ENCODE results near the gene CCDC57. TPM values are rescaled to one million over a fixed set of nuclear protein-coding genes. Genes with fewer than 3 reads are reported as not detected.
"Not testable (repeated sequence)": the region's sequence is repeated elsewhere in the genome, so short reads cannot be mapped to it uniquely, and the experiment has no call there.

Gene CCDC57
- total RNA-seq, 1 donor from 2014 or later, result 40.7 TPM

DNA sequence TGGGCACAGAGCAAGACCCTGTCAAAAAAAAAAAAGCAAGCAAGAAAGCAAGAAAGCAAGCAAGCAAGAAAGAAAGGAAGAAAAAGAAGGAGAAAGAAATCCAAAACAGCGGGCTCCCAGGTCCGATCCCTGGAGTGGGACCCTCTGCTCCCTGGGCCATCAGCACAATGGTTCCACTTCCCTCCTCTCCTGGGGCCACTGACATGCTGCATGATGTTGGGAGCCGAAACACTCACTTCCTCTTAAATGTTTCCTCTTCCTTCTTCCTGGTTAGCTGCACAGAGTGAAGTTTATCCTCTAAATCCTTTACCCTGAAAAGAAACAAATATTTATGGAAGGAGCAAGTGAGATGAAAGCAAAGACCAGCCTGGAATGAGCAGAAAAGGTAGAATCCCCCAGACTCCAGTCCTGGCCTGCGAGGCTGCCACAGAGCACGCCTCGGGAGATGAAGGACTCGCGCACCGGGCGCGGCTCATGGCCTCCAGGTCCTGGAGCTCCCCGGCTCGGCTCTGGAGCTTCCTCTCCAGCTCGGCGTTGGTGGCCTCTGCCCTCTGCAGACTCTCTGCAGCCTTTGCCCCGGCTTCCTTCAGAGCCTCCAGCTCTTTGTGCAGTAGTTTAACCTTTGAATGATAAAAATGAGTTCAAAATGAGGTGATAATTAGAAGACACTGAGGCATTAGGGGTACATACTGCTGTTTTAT, 19.0 kb downstream of the CCDC57 start:
- TF ChIP-seq, protein P1, sequence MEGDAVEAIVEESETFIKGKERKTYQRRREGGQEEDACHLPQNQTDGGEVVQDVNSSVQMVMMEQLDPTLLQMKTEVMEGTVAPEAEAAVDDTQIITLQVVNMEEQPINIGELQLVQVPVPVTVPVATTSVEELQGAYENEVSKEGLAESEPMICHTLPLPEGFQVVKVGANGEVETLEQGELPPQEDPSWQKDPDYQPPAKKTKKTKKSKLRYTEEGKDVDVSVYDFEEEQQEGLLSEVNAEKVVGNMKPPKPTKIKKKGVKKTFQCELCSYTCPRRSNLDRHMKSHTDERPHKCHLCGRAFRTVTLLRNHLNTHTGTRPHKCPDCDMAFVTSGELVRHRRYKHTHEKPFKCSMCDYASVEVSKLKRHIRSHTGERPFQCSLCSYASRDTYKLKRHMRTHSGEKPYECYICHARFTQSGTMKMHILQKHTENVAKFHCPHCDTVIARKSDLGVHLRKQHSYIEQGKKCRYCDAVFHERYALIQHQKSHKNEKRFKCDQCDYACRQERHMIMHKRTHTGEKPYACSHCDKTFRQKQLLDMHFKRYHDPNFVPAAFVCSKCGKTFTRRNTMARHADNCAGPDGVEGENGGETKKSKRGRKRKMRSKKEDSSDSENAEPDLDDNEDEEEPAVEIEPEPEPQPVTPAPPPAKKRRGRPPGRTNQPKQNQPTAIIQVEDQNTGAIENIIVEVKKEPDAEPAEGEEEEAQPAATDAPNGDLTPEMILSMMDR (IDR thresholded peaks at IDR 0.05; ENCODE audit: partially characterized antibody, unreplicated experiment), result no peak
- Mint-ChIP-seq H3K9me3 (ENCODE audit: unreplicated experiment) (no peaks in the 10 kb centered on the region), H3K27ac (ENCODE audit: unreplicated experiment) (no peak overlapping the region), H3K36me3 (ENCODE audit: unreplicated experiment) (peaks cover 7% of the 10 kb centered on the region), H3K27me3 (ENCODE audit: unreplicated experiment) (no peaks in the 10 kb centered on the region), H3K4me3 (ENCODE audit: unreplicated experiment) (no peak overlapping the region), H3K4me1 (ENCODE audit: low read depth, unreplicated experiment) (no peaks in the 10 kb centered on the region)
- DNase-seq, result no peak

DNA sequence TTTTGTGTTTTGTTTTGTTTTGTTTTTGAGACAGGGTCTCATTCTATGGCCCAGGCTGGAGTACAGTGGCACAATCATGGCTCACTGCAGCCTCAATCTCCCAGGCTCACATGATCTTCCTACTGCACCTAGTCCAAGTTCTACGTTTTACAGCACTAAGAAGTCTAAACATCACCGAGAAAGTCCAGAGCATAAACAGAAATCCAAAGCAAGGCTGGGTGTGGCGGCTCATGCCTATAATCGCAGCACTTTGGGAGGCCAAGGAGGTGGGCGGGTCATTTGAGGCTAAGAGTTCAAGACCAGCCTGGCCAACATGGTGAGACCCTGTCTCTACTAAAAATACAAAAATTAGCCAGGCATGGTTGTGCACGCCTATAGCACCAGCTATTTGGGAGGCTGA, 19.6 kb downstream of the CCDC57 start:
- H3K4me1 Mint-ChIP-seq (ENCODE audit: low read depth, unreplicated experiment); H3K27ac Mint-ChIP-seq (ENCODE audit: unreplicated experiment); H3K27me3 Mint-ChIP-seq (ENCODE audit: unreplicated experiment); H3K9me3 Mint-ChIP-seq (ENCODE audit: unreplicated experiment); H3K36me3 Mint-ChIP-seq (ENCODE audit: unreplicated experiment); DNase-seq; H3K4me3 Mint-ChIP-seq (ENCODE audit: unreplicated experiment): not testable (repeated sequence)

DNA sequence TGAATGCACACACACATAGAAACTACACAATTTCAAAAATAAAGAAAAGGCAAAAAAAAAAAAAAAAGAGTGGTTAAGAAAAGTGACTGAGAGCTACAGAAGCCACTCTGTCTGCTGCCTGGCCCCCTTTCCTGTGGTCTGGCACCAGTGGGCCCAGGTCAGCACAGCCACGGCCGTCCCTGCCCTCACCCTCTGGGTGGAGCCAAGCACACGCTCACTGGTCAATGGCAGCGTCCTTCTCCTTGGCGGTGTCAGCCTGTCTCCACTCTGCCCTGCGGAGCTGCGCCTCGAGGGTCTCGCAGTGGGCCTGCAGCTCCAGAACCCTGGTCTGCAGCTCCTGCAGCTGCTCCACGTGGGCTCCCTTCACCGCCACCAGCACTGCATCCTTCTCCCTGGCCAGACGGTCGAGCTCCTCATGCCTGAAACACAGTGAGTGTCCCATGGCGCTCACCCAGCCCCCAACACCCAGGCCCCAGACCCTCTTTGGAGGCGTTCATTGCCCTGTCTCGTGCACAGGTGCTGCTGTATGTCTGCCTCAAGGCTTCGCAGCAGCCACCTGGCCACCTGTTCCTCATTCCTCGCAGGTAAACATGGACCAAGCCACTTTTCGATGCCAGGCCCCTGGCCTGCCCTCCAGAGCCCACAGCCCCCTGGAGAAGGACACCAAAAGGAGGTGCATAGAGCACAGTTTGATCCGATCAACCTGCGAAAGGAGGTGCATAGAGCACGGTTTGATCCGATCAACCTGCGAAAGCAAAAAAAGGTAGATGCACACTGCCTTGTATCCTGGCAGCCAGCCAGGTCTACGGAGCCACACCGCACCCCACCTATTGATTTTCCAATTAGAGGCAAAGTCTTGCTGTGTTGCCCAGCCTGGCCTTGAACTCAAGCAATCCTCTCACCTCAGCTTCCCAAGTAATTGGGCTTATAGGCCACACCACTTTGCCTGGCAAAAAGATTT, 24.4 kb downstream of the CCDC57 start:
- Mint-ChIP-seq H3K27ac (ENCODE audit: unreplicated experiment) (no peak overlapping the region), H3K36me3 (ENCODE audit: unreplicated experiment) (no peaks in the 10 kb centered on the region), H3K4me1 (ENCODE audit: low read depth, unreplicated experiment) (no peaks in the 10 kb centered on the region), H3K4me3 (ENCODE audit: unreplicated experiment) (no peak overlapping the region), H3K9me3 (ENCODE audit: unreplicated experiment) (peaks cover 5% of the 10 kb centered on the region), H3K27me3 (ENCODE audit: unreplicated experiment) (peaks cover 5% of the 10 kb centered on the region)
- TF ChIP-seq, protein P1 (IDR thresholded peaks at IDR 0.05; ENCODE audit: partially characterized antibody, unreplicated experiment), result no peak
- no peak for DNase-seq

DNA sequence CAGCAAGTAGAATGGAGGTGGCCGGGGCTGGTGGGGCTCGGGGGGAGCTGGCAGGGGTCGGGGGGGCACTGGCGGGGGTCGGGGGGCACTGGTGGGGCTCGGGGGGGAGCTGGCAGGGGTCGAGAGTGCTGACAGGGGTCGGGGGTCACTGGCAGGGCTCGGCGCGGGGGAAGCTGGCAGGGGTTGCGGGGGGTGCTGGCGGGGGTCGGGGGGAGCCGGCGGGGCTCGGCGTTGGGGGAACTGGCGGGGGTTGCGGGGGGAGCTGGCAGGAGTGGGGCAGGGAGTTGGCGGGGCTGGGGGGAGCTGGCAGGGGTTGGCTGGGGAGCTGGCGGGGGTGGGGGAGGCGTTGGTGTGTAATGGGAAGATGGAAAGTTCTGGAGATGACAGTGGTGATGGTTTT, 25.1 kb downstream of the CCDC57 start:
- Mint-ChIP-seq H3K4me3 (ENCODE audit: unreplicated experiment) (no peak overlapping the region), H3K36me3 (ENCODE audit: unreplicated experiment) (peaks cover 4% of the 10 kb centered on the region), H3K4me1 (ENCODE audit: low read depth, unreplicated experiment) (no peaks in the 10 kb centered on the region), H3K27ac (ENCODE audit: unreplicated experiment) (no peak overlapping the region), H3K27me3 (ENCODE audit: unreplicated experiment) (peaks cover 5% of the 10 kb centered on the region), H3K9me3 (ENCODE audit: unreplicated experiment) (peaks cover 5% of the 10 kb centered on the region)
- DNase-seq, result no peak
- TF ChIP-seq, protein P1 (IDR thresholded peaks at IDR 0.05; ENCODE audit: partially characterized antibody, unreplicated experiment), result no peak

DNA sequence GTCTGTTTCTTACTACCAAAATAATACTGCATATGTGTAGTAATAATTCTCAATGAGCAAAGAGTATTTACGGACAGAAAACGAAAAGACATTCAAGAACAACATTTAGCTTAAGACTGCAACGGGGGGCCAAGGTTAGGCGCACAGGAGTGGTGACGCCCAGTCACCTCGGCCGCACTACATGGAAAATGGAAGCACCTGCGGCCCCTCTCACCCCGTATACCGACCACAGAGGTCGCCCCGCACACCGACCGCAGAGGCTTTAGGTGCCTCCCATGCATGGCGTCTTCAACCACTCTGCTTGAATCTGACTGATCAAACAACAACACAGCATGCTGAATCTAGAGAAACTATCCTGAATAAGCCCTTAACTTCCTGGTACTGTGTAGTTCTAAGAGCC, 26.4 kb downstream of the CCDC57 start:
- no peaks in the 10 kb centered on the region for H3K4me1 Mint-ChIP-seq (ENCODE audit: low read depth, unreplicated experiment)
- peaks cover 5% of the 10 kb centered on the region for H3K9me3 Mint-ChIP-seq (ENCODE audit: unreplicated experiment)
- no peak for DNase-seq
- H3K36me3 Mint-ChIP-seq (ENCODE audit: unreplicated experiment), result peaks cover 4% of the 10 kb centered on the region
- TF ChIP-seq, protein P1 (IDR thresholded peaks at IDR 0.05; ENCODE audit: partially characterized antibody, unreplicated experiment), result no peak
- H3K4me3 Mint-ChIP-seq (ENCODE audit: unreplicated experiment), result no peak overlapping the region
- peaks cover 5% of the 10 kb centered on the region for H3K27me3 Mint-ChIP-seq (ENCODE audit: unreplicated experiment)
- no peak overlapping the region for H3K27ac Mint-ChIP-seq (ENCODE audit: unreplicated experiment)
